ACHN (cell line): ENCODE measurements around the gene KRTAP3-2.
"Not testable (repeated sequence)": the region's sequence is repeated elsewhere in the genome, so short reads cannot be mapped to it uniquely, and the experiment has no call there.

ENCODE experiments used
- DNase-seq: peaks from one replicate; pipeline ENCODE4 v3.0.0-alpha.2; 2015
- in situ Hi-C: cut with HindIII; loops from 2 replicates; pipeline ENCODE4 v1.10.0; 2017; ENCODE audit warnings: low sequenced_read_pairs, low pct_ligation_motif_present, low pct_unique_long_range_greater_than_20kb

Gene KRTAP3-2

GRCh38 chr17:40999563-40999962, at the start of gene KRTAP3-2:
KRTAP3-2 (minus strand) TSS chr17:40999906; CDS start chr17:40999853, 53 bp downstream.
- in situ Hi-C loops, DNase-seq: not testable (repeated sequence)

- in situ Hi-C loops: no loop called here
- no peak for DNase-seq
Measured at GRCh38 chr17:41049110-41049509, 49.4 kb upstream of the KRTAP3-2 start.

GRCh38 chr17:41048441-41048840, 48.7 kb upstream of the KRTAP3-2 start:
- in situ Hi-C loops: no loop called here
- no peak for DNase-seq

GRCh38 chr17:41046735-41047465, 47.2 kb upstream of the KRTAP3-2 start, which contains the start of gene KRTAP2-1:
KRTAP2-1 (minus strand) TSS chr17:41047316; CDS start chr17:41047267, 49 bp downstream.
- in situ Hi-C loops, DNase-seq: not testable (repeated sequence)

GRCh38 chr17:41042953-41043352, 43.2 kb upstream of the KRTAP3-2 start:
- in situ Hi-C loops: no loop called here
- no peak for DNase-seq

GRCh38 chr17:41040783-41041571, 41.3 kb upstream of the KRTAP3-2 start, which contains the start of gene KRTAP1-1:
KRTAP1-1 (minus strand) TSS chr17:41041450; CDS start chr17:41041397, 53 bp downstream.
- DNase-seq, in situ Hi-C loops: not testable (repeated sequence)

GRCh38 chr17:41037853-41038350, 38.2 kb upstream of the KRTAP3-2 start:
- no peak for DNase-seq

GRCh38 chr17:41034346-41034935, 34.7 kb upstream of the KRTAP3-2 start, which contains the start of gene KRTAP1-3:
KRTAP1-3 (minus strand) TSS chr17:41034874; CDS start chr17:41034821, 53 bp downstream.
- DNase-seq, in situ Hi-C loops: not testable (repeated sequence)

More at GRCh38 chr17:41037853-41038350, 38.2 kb upstream of the KRTAP3-2 start:
- in situ Hi-C loops: no loop called here

- no peak for DNase-seq
- in situ Hi-C loops: no loop called here
Measured at GRCh38 chr17:41029633-41030245, 30.0 kb upstream of the KRTAP3-2 start, which contains the start of gene KRTAP1-4. KRTAP1-4 (minus strand) TSS chr17:41030195; CDS start chr17:41030078, 117 bp downstream.

GRCh38 chr17:41026715-41027471, 27.2 kb upstream of the KRTAP3-2 start, which contains the start of gene KRTAP1-5:
KRTAP1-5 (minus strand) TSS chr17:41027208; CDS start chr17:41027155, 53 bp downstream.
- in situ Hi-C loops: no loop called here
- DNase-seq: no peak

GRCh38 chr17:41024697-41025096, 25.0 kb upstream of the KRTAP3-2 start:
- no peak for DNase-seq
- in situ Hi-C loops: no loop called here

- no peak for DNase-seq
- in situ Hi-C loops: no loop called here
Measured at GRCh38 chr17:41020336-41020735, 20.6 kb upstream of the KRTAP3-2 start.

GRCh38 chr17:41019415-41019814, 19.7 kb upstream of the KRTAP3-2 start:
- no peak for DNase-seq
- in situ Hi-C loops: no loop called here

GRCh38 chr17:41018541-41018940, 18.8 kb upstream of the KRTAP3-2 start:
- in situ Hi-C loops: no loop called here
- no peak for DNase-seq

- in situ Hi-C loops: no loop called here
- DNase-seq: no peak
Measured at GRCh38 chr17:41016578-41017215, 17.0 kb upstream of the KRTAP3-2 start.

- in situ Hi-C loops: no loop called here
- DNase-seq: no peak
Measured at GRCh38 chr17:41015454-41015853, 15.7 kb upstream of the KRTAP3-2 start.

GRCh38 chr17:41013606-41014005, 13.9 kb upstream of the KRTAP3-2 start:
- in situ Hi-C loops: no loop called here
- DNase-seq: no peak
